Stimulated activated CD4-positive, alpha-beta T cell treated with anti-CD3 and anti-CD28 coated beads, Interleukin-4, amount 100 ng/mL, for 1 hour (primary cell): Measurements from ENCODE around the gene AGAP1.

Experiments used
- DNase-seq: peaks from one replicate; pipeline ENCODE4 v3.0.0-alpha.2; 2020

Gene AGAP1

DNA sequence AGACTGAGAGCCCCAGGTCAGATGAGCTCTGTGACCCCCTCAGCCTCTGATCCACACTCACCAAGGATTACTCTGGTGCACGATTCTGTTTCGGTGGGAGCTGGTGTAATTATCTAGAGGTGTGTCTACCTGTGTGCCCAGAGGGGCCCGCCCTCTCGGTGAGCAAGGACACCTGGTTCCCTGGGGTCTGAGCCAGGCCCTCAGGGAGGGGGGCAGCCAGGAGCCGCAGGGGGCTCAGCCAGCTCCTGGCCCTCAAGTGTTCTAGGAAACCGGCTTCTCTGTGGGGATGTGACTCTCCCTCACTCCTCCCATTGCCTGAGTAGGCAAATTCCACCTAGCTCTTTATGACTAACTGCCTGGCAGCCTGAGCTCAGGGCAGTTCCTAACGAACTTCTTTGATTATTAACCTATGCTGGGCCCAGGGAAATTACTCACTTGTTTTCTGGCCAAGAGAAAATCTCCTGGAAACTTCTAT is 17.4 kb downstream of the AGAP1 start:
- DNase-seq = no peak

DNA sequence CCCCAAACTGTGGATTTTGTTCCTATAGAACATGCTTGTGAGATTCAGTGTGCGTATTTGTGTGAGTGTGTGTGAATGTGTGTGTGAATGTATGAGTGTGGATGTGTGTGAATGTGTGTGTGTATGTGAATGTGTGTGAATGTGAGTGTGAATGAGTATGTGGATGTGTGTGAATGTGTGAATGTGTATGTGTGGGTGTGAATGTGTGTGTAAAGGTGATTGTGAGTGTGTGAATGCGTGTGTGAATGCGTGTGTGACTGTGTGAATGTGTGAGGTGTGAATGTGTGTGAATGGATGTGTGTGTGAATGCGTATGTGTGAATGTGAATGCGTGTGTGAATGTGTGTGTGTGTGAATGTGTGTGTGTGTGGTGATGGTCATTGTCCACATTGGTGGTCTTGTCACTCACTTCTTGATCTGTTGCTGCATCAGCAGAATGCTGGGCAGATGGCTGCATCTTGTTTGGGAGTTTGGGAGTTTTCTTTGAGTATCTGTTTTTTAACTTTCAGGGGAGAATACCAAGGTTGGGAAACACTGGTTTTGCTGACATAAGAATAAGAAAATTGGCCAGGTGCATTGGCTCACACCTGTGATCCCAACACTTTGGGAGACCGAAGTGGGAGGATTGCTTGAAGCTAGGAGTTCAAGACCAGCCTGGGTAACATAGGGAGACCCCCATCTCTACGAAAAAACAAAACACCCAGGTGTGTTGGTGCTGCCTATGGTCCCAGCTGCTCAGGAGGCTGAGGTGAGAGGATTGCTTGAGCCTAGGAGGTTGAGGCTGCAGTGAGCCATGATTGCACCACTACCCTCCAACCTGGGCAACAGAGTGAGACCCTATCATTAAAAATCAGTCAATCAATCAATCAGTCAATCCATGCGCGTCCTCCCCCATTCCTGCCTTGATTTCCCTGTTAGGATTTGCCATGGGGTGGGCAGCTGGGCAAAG is 18.2 kb downstream of the AGAP1 start:
- no peak for DNase-seq

DNA sequence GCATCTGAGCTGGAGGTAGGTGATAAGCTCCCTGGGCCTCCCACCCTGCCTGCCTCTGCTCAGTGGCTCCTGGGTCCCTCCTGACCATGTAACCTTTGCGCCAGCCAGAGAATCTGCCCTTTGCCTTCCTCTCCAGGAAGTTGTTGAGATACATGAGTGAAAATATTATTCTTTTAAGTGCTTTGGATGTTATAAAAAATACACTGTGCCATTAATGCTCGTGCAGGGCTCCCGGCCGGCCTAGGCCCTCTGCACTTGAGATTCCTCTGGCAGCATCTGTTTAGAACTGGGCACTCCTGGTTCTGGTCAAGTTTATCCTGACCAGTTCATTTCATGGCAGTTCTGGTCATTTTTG is 18.8 kb downstream of the AGAP1 start:
- DNase-seq = no peak

DNA sequence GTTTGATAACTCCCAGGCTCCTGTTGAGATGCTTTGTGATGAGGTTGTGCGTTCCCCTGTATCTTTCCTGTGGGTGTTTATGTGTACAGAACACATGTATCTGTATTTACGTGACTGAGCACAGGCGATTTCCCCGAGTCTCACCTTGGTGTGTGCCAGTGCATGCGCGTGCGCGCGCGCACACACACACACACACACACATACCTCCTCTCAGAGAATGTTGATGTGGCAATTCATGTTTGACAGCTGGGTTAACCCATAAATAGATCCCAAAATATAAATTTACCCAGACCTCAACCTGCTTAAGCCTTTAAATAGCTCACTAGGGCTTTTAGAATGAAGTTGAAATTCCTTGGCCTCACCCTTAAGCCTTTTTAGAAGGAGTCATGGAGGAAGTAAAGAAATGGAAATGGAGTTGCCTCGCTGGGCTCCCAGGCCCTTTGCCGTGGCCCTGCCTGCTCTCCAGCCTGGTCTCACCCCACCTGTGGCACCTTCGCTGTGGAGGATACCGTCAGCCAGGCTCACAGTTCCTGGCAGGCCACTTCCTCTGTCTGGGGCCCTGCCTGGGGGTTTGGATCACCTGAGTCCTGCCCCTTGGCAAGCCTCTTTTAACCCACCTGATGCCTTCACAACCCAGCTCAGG is 20.3 kb downstream of the AGAP1 start:
- no peak for DNase-seq

DNA sequence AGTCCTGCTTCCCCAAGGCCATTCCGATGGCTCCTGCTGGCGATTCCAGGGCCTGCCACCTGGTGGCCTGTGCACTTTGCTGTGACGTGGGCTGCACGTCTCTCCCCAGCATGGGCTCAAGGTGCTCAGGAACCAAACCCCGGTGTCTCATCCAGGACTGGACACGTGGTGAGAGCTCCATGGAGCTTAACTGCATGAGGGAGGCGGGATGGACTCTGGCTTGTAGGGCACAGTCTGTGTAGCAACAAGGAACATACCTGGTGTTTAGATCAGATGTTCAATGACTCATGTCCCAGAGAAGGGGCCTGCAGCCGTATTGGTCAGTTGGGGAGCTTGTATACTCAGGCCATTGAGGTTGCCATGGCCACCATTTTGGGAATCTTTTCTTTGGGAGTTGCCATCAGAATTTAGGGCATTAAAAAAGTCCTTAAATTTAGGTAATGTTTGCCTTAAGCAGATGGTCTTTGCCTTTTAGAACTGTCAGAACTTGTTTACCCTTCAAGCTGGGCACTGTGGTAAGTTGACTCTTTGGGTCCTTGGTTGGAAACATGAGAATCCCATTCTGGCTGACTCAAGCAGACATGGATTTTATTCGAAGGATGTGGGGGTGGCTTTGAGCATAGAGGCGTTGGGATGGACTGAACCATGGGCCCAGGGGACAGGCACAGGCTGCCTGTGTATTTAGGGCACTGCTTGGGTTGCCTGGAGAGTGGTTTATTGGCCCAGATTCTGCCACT is 21.0 kb downstream of the AGAP1 start:
- no peak for DNase-seq

DNA sequence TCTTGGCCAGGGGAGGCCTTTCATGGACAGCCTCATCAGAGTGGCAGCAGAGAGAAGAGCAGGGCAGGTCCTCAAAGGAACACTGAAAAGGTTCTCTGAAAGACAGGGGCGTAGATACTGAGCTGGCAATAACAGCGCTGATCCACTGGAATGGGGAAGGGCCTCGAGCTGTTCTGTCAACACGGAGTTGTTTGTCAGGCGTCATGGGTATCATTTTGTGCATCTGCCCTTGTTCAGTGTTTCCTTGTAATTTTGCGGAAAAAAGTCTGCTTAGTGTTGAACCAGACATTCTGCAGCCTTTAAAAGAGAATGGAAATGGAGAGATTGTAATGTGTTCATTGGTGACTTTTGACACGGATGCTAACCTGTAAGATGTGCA is 21.5 kb downstream of the AGAP1 start:
- no peak for DNase-seq

DNA sequence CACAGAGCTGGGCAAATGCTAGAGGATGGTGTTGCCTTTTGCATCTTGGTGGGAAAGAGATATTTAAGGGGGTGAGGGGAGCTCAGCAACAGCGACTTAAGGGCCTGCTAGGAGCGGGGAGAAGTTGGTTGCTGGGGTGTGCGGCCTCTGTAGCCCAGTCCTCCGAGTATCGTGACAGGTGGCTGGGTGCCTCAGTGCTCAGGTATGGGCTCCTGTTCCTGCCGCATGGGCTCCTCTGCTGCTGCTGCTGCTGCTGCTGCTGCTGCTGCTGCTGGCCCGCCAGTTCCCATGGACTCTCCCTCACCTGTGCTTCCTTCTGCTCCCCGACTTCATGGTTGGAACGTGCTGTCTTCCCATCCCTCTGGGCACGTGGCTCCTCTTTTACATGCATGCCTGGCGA is 22.0 kb downstream of the AGAP1 start:
- no peak for DNase-seq

DNA sequence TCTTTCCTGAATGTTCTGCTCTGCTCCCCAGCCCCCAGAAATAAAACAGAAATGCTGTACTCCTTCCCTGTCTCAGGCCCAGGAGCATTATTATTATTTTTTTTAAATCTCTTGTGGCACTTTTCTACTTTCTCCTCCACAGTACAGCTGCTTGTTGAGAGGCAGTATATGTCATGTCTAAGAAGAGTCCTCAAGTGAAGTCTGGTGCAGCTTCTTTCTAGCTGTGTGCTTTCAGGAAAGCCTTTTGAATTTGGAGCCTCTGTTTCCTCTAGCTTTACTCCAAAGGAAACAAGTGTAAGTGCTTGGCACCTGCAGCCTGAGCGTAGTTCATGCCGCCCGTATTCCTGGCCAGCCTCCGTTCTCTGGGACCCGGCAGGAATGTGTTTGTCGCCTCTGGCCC is 22.4 kb downstream of the AGAP1 start:
- DNase-seq = no peak

DNA sequence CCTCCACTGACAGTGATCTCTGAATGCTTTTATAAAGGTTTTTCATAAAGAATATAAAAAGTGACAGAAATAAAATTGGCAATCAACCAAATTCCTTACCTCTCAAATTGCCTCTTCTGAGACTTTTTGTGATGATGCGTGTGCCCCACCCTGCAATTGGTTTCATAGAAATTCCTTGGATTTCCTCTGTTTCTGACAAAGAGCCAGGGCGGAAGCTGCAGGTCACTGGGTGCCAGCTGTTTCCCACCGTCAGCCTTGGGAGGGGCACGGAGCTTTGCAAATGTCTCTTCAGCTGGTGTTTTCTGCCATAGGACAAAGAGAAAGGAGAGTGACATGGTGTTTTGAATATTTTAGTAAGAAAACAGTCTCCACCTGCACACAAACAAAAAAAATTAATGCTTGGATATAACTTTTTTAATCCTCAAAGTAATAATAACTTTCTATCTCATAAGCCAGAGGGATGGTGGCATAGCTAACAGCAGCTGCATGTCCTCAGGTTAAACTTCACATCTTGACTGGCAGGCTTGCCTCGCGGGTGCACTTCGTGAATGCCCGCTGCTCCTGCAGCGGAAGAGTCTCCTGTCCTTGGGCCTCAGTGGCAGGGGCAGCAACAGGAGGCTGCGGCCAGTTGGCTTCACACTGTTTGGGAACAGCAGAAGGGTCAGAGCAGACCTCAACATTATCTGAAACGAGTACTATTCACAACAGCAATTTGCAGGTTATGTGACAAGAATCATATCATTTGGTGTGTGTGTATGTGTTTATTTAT is 24.7 kb downstream of the AGAP1 start:
- no peak for DNase-seq

DNA sequence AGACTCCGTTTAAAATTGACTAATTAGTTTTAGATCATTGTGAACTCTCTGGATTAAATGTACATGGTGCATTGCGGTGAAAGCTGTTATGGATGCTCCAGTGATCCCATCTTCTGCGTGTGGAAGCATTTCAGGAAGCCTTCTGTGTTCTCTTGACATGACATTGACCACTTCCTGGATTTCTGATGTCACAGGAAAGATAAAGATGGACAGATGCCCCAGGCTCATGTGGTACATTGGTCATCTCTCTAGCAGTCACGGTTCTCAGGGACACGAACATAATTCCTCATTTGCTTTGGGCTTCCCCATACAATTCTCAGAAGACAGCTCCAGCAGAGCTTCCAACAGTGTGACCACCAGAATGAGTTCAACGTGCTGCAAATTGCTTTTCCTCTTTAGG is 26.9 kb downstream of the AGAP1 start:
- no peak for DNase-seq

DNA sequence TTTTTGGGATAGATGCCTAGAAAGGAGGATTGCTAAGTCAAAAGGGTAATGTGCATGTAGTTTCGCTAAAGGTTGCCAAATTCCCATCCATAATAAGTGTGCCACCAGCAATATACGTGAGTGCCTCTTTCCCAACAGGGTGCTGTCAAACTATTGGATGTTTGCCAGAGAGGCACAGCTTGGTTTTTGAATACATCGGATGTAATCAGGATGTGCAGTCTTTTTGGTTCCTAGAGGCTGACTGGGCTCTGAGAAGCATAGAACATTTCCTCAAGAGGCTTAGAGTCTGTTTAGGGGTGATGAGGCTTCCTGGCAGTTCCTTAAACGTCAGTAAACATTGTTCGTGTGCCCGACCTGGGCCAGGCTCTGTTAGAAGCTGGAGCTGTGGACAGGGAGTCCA is 28.0 kb downstream of the AGAP1 start:
- DNase-seq = no peak

DNA sequence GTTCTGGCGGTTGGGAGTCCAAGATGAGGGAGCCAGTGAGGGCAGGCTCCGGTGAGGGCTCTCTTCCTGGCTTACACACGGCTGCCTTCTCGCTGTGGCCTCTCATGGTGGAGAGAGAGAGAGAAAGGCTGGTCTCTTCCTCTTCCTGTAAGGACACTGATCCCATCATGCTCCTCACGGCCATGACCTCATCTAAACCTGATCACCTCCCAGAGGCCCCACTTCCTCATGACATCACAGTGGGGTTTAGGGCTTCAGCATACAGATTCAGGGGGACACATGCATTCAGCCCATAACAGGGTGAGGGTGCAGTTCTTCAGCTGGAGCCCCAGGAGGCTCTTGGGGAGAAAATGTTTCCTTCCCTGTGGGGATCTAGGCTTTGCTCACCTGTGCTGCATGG is 29.2 kb downstream of the AGAP1 start:
- DNase-seq = no peak

DNA sequence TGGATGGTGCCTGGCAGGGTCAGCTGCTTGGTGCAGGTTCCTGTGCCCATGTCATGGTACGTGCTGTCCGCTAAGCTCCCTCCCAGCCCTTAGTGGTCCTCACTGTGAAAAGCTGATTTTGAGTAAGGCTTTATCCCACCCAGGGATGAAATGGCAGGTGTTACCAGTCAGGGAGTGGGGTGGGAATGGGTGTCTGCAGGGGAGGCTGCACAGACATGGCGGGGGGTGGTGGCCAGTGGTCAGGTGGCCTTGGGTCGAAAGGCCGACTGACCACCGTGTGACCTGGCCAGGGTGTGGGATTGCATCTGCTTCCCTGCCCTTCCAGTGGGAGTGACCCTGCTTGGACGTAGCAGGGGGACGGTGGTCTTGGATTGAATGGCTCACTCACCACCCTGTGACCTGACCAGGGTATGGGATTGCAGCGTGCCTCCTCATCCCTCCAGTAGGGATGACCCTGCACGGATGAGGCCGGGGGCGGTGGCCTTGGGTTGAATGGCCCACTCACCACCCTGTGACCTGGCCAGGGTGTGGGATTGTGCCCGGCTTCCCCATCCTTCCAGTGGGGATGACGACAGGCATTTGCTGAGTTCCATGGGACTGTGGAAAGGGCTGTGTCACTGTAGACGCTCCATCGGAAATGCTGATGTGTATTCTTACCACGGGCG is 29.8 kb downstream of the AGAP1 start:
- DNase-seq = no peak

DNA sequence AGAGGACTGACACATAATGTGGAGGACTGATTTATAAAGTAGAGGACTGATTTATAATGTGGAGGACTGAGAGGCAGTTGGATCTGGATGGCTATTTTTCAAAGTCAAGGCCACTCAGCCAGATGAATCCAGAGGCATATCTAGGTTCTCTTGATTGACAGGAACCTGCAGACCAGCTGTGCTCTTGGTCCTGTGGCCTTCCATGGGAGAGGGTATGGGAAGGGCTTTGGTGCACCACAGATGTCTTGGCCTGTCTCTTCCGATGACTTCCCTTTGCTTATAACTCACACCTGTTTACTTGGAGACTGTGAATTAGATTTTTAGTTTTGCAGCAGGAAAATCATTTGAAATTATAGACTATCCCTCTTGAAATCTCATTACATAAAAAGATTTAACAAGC is 32.3 kb downstream of the AGAP1 start:
- no peak for DNase-seq

DNA sequence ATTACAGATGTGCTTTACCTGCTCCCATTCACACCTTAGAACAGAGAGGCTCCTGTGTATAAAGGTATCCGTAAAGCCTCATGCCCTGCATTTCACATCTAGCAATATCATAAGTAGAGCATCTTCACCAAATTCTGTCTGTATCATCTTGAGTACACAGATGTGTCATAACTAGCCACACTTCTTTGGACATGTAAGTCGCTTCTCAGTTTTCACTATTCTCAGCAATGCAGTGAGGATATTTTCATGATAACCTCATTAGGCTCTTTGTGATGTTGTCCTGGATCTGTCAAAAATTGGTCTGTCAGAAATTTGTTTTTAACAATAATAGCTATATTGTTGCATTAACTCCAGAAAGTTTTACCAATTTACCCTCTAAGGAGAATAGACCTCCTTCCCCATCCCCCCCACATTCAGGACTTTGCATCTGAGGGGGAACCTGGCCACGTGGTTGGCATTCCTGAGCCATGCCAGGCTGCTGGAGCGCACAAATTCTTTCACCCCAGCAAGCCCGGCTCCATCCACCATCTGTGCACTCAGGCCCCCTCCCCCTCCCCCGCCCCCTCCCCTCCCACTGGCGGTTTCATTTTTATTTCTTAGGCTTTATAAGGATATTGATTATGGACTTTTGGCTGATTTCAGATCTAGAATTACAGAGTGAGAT is 34.1 kb downstream of the AGAP1 start:
- DNase-seq = no peak

DNA sequence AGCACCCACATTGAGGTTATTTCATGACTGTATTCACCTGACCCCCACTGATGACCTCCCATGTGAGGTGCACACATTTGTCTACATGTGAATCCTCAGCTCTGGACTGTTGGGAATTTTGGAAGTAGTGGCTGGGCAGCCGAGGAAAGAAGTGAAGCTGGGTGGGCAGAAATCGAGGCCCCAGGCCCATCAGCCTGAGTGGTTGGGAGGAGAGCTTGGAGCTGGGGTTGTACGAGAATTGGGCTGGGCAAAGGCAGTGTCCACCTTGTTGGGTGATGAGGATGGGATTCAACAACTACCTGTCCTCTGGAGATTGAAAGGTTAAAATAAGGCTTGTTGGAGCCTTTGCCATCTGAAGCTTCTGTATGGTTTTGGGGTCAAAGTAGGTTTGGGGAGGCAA is 35.8 kb downstream of the AGAP1 start:
- DNase-seq = no peak

DNA sequence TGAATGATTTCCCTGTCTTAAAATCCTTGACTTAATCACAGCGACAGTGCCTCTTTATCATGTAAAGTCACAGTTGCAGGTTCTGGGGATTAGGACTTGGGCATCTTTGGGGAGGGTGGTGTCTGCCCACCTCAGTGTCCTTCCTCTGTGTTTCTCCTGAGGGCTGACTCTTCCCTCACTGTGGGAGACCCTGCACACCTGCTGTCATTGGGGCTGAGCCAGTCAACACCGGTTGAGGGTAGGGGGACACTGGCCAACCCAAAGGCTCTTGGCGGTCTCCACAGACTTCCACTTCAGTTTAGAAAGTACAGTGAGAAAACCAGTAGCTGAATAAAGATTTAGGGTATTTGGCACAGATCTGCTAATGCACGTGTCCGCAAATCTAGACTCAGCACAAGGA is 36.9 kb downstream of the AGAP1 start:
- no peak for DNase-seq

DNA sequence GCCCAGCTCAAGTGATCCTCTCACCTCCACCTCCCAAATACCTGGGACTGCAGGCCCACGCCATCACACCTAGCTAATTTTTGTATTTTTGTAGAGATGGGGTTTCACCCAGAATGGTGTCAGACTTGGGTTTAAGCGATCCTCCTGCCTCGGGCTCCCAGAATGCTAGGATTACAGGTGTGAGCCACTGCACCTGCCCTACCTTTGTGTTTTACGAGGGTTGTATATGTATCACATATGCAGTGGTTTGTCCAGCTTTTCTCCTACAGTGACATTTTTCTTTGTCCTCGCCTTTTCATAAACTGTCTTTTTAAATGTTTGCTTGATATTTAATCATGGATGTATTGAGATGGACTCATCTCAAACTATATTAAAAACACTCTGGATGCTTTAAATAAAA is 38.5 kb downstream of the AGAP1 start:
- no peak for DNase-seq

DNA sequence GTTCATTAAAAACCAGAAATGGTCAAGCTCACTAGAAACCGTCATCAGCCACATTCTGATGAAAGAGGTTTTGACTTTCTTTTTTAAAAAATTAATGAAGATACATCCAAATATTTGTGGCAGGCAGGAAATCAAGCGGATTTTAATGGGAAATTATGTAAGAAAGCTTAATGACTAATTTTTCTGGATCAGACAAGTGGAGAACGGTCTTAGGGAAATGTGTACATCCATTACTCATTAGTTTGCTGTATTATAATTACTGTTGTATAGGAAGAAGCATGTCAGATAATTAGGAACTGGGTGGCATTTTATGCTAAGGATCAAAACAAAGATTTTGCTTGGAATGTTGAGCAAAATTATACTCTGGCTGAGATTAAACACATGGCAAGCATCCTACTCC is 39.4 kb downstream of the AGAP1 start:
- DNase-seq = no peak

DNA sequence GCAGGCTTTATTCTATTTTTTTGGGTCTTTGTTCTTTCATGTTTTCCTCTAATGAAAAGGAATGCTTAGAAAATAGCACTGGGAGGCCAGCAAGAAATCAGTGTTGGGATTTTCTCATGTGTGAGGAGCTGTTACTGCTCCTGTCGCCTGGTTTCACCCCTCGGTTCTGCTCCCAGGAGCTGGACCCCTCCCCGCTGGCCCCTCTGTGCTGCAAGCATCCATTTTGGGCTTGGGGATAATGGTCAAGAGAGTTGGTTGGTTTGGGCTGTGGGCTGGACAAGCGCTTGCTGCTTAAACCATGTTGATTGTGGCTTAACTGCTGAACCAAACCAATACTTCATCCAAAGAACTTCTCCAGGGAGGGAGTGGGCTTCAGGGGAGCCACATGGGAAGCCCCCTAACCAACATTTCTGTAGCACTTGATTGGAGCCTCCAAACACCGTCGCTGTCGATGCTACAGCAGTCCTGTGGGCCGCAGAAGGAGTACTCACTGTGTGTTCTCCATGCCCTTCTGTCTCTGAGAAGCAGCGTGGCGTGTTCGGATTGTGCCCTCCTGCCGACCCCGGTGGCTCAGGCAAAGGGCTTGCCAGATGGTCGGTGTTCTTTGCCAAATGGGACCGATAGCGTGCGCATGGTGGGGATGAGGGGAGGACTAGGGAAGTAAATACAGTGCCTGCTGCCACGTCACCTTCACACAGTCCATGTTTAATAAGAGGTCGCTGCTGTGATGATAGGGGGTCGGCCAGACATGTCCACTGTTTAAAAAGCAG is 40.0 kb downstream of the AGAP1 start:
- DNase-seq = no peak
